K562 (cell line): ENCODE results near the gene CCNT1. TPM values are rescaled to one million over a fixed set of nuclear protein-coding genes. Genes with fewer than 3 reads are reported as not detected.

Experiments
- ATF7 ChIP-seq: fragments of 450-650 bp; IDR thresholded peaks from 2 replicates; pipeline ENCODE4 v1.7.1; 2014; ENCODE audit warnings: mild to moderate bottlenecking, moderate library complexity
- E2F5 ChIP-seq: sonication (generic); formaldehyde crosslinking; IDR thresholded peaks from 2 replicates; pipeline ENCODE4 v1.8.0; 2022; ENCODE audit warnings: mild to moderate bottlenecking, missing genetic modification reagents
- EGR1 ChIP-seq: fragments of 450-650 bp; conservative IDR thresholded peaks from 2 replicates; pipeline ENCODE4 v1.6.1; 2017; ENCODE audit warnings: mild to moderate bottlenecking
- ETS2 ChIP-seq: IDR thresholded peaks from 2 replicates; pipeline ENCODE4 v1.6.1; 2016; ENCODE audit warnings: borderline replicate concordance, missing genetic modification characterization, mild to moderate bottlenecking, moderate library complexity, missing compliant biosample characterization; ENCODE audit not compliant: poor library complexity, severe bottlenecking
- MCM3 ChIP-seq: fragments of 450-650 bp; IDR thresholded peaks from 2 replicates; pipeline ENCODE4 v1.6.1; 2016
- MTA1 ChIP-seq: fragments of 450-650 bp; IDR thresholded peaks from 2 replicates; pipeline ENCODE4 v1.6.1; 2017; ENCODE audit warnings: borderline replicate concordance
- NFRKB ChIP-seq: fragments of 450-650 bp; IDR thresholded peaks from 2 replicates; pipeline ENCODE4 v1.6.1; 2016; ENCODE audit warnings: low read depth
- POLR2H ChIP-seq: IDR thresholded peaks from 2 replicates; pipeline ENCODE4 v1.6.1; 2016; ENCODE audit warnings: missing genetic modification characterization, low read depth, mild to moderate bottlenecking, control low read depth, missing compliant biosample characterization, moderate library complexity
- RCOR1 ChIP-seq, 2 experiments: IDR thresholded peaks; 2 replicates each; pipeline ENCODE4 v1.6.1; 2012; ENCODE audit warnings: low read depth in 2 of 2, low read length in 2 of 2, borderline replicate concordance in 1 of 2, improper control_type of control experiment in 1 of 2
- SIX5 ChIP-seq, 2 experiments: IDR thresholded peaks; 2 replicates each; pipeline ENCODE4 v1.6.1; 2011; ENCODE audit warnings: low read length in 2 of 2, borderline replicate concordance in 1 of 2, low read depth in 1 of 2, mild to moderate bottlenecking in 1 of 2, moderate library complexity in 1 of 2; ENCODE audit not compliant: insufficient read depth in 1 of 2
- USF2 ChIP-seq: sonication (generic); formaldehyde crosslinking; IDR thresholded peaks from 2 replicates; pipeline ENCODE4 v1.5.0; 2020; ENCODE audit warnings: missing genetic modification reagents
- ZNF12 ChIP-seq: sonication (generic); formaldehyde crosslinking; IDR thresholded peaks from 2 replicates; pipeline ENCODE4 v1.4.0; 2020; ENCODE audit warnings: mild to moderate bottlenecking, missing genetic modification reagents
- ZNF668 ChIP-seq: fragments of 250-450 bp; sonication (Bioruptor Pico); IDR thresholded peaks from 2 replicates; pipeline ENCODE4 v1.8.0; 2022; ENCODE audit warnings: mild to moderate bottlenecking, inconsistent platforms
- ZNF830 ChIP-seq: fragments of 250-450 bp; sonication (Bioruptor Pico); IDR thresholded peaks from 2 replicates; pipeline ENCODE4 v1.5.0; 2021; ENCODE audit warnings: mild to moderate bottlenecking
- polyA plus RNA-seq, 8 experiments: library from polyadenylated mRNA; depleted of rRNA in 4 of 8; stranded (reverse) in 5 of 8; unstranded in 3 of 8; fragments of >200 nt; fragmentation: Nextera tagmentation in 2 of 8; fragmentation: Illumina TruSeq in 1 of 8; extraction: Ambion mirVana in 2 of 8; extraction: Trizol in 1 of 8; gene quantifications; 2 replicates each; pipeline versions ENCODE4 v1.2.1 to v1.2.3, GENCODE V29; 2011 to 2014; ENCODE audit warnings: inconsistent platforms in 1 of 8, missing spikeins in 1 of 8
- total RNA-seq, 7 experiments: library from RNA; depleted of rRNA in 6 of 7; stranded (reverse); fragments of >200 nt in 6 of 7; fragmentation: Illumina TruSeq in 2 of 7; extraction: Trizol in 2 of 7; gene quantifications; 2 replicates each; pipeline versions ENCODE4 v1.2.1 to v1.2.3, GENCODE V29; 2011 to 2021; ENCODE audit warnings: low replicate concordance in 1 of 7
- TF ChIP-seq, protein P1 (sequence below): fragments of 450-650 bp; IDR thresholded peaks from 2 replicates; pipeline ENCODE4 v1.6.1; 2018; ENCODE audit not compliant: partially characterized antibody
- TF ChIP-seq, protein P2 (sequence below): sonication (generic); formaldehyde crosslinking; IDR thresholded peaks from 2 replicates; pipeline ENCODE4 v1.8.1; 2023; ENCODE audit warnings: mild to moderate bottlenecking, missing genetic modification reagents

The CCNT1 gene
- total and polyA plus RNA-seq, 9 of the 15 experiments (the other 6 are each of a cell fraction or from before 2014, with no cell fraction given), result 9.7 to 52.4 (median 33.4) TPM

- TF ChIP-seq ZNF830 (CRISPR knock-in tag) (no peak), MTA1 (peak; percentile 98), E2F5 (CRISPR knock-in tag) (0 out of 2 replicates have a peak, but pooled peaks have one; percentile 82), USF2 (CRISPR knock-in tag) (peak; percentile 99), ZNF668 (CRISPR knock-in tag) (peak; percentile 74; the same call in 1 of the 2 replicates), ZNF12 (peak; percentile 74; the same call in 1 of the 2 replicates), RCOR1 (IDR thresholded peaks at IDR 0.05; ENCODE audit: borderline replicate concordance in 1 of 2, low read depth in 2 of 2, low read length in 2 of 2) (peak in 1 of 2 experiments; percentile 27; a peak in 1 of 4 replicates), ATF7 (peak; percentile 88), SIX5 (IDR thresholded peaks at IDR 0.05; ENCODE audit: borderline replicate concordance in 1 of 2, insufficient read depth in 1 of 2, low read depth in 1 of 2, low read length in 2 of 2) (peak; percentile 38 to 43; a peak in 2 of 4 replicates), NFRKB (no peak; the same call in 1 of the 2 replicates), MCM3 (no peak), EGR1 (peak; percentile 100), ETS2 (no peak), POLR2H (tag) (peak; percentile 85)
- TF ChIP-seq, protein P1, sequence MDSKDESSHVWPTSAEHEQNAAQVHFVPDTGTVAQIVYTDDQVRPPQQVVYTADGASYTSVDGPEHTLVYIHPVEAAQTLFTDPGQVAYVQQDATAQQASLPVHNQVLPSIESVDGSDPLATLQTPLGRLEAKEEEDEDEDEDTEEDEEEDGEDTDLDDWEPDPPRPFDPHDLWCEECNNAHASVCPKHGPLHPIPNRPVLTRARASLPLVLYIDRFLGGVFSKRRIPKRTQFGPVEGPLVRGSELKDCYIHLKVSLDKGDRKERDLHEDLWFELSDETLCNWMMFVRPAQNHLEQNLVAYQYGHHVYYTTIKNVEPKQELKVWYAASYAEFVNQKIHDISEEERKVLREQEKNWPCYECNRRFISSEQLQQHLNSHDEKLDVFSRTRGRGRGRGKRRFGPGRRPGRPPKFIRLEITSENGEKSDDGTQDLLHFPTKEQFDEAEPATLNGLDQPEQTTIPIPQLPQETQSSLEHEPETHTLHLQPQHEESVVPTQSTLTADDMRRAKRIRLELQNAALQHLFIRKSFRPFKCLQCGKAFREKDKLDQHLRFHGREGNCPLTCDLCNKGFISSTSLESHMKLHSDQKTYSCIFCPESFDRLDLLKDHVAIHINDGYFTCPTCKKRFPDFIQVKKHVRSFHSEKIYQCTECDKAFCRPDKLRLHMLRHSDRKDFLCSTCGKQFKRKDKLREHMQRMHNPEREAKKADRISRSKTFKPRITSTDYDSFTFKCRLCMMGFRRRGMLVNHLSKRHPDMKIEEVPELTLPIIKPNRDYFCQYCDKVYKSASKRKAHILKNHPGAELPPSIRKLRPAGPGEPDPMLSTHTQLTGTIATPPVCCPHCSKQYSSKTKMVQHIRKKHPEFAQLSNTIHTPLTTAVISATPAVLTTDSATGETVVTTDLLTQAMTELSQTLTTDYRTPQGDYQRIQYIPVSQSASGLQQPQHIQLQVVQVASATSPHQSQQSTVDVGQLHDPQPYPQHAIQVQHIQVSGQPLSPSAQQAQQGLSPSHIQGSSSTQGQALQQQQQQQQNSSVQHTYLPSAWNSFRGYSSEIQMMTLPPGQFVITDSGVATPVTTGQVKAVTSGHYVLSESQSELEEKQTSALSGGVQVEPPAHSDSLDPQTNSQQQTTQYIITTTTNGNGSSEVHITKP, result peak; percentile 18
- TF ChIP-seq, protein P2, sequence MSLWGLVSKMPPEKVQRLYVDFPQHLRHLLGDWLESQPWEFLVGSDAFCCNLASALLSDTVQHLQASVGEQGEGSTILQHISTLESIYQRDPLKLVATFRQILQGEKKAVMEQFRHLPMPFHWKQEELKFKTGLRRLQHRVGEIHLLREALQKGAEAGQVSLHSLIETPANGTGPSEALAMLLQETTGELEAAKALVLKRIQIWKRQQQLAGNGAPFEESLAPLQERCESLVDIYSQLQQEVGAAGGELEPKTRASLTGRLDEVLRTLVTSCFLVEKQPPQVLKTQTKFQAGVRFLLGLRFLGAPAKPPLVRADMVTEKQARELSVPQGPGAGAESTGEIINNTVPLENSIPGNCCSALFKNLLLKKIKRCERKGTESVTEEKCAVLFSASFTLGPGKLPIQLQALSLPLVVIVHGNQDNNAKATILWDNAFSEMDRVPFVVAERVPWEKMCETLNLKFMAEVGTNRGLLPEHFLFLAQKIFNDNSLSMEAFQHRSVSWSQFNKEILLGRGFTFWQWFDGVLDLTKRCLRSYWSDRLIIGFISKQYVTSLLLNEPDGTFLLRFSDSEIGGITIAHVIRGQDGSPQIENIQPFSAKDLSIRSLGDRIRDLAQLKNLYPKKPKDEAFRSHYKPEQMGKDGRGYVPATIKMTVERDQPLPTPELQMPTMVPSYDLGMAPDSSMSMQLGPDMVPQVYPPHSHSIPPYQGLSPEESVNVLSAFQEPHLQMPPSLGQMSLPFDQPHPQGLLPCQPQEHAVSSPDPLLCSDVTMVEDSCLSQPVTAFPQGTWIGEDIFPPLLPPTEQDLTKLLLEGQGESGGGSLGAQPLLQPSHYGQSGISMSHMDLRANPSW, result no peak; the same call in 1 of the 2 replicates
These were observed at the start of gene CCNT1 (continued) for GRCh38 chr12:48716493-48717251.
